GM12891 (cell line): ENCODE results near the gene CRNN.

ENCODE experiments used
- POLR2A ChIP-seq: IDR thresholded peaks from 2 replicates; pipeline ENCODE4 v1.6.1; 2011; ENCODE audit warnings: low read depth, low read length, control low read depth
- POLR2AphosphoS5 ChIP-seq: IDR thresholded peaks from 2 replicates; pipeline ENCODE4 v1.6.1; 2011; ENCODE audit warnings: low read depth, low read length, control low read depth
- POU2F2 ChIP-seq: IDR thresholded peaks from 2 replicates; pipeline ENCODE4 v1.6.1; 2011; ENCODE audit warnings: low read depth, mild to moderate bottlenecking, control low read depth, low read length, moderate library complexity
- SPI1 ChIP-seq: IDR thresholded peaks from 2 replicates; pipeline ENCODE4 v1.6.1; 2011; ENCODE audit warnings: low read depth, low read length, control low read depth
- TAF1 ChIP-seq: IDR thresholded peaks from 2 replicates; pipeline ENCODE4 v1.6.1; 2011; ENCODE audit warnings: low read depth, low read length, control low read depth

DNA sequence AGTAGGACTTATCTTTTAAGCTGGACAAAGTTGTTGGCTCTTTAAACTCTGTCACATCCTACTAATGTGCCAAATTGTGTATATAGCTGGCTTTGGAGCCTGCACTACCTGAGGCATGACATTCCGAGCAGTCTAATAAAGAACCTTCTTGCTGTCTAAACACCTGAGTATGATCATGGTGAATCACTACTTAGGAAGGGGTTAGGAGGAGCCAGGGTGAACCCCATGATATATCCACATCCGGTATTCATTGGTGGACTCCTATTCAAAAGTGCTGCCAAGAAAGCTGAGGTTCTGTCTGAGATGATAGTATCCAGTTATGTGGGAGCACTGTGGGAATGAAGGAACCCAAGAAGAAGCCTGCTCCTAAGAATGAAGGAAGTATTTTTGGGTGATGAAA is 27.1 kb downstream of the CRNN start:
- TF ChIP-seq POLR2AphosphoS5 (no peak), POLR2A (no peak), SPI1 (no peak), TAF1 (no peak), POU2F2 (no peak)
